GM19351 (cell line): ENCODE data around the gene UNC5B.
"Not testable (repeated sequence)": the region's sequence is repeated elsewhere in the genome, so short reads cannot be mapped to it uniquely, and the experiment has no call there.

ENCODE experiments used
- ATAC-seq: cut with Tn5 transposase; IDR thresholded peaks from one replicate; pipeline ENCODE4 v1.9.1; 2021; ENCODE audit warnings: mild to moderate bottlenecking, moderate library complexity; ENCODE audit not compliant: unreplicated experiment

Gene UNC5B

GRCh38 chr10:71295641-71296040 lies 83.3 kb downstream of the UNC5B start:
- no peak for ATAC-seq

- no peak for ATAC-seq
These were observed 83.7 kb downstream of the UNC5B start for GRCh38 chr10:71296086-71296485.

- ATAC-seq: not testable (repeated sequence)
These were observed 84.4 kb downstream of the UNC5B start for GRCh38 chr10:71296811-71297210.

- ATAC-seq: no peak
These were observed 85.0 kb downstream of the UNC5B start for GRCh38 chr10:71297343-71297742.

- ATAC-seq: no peak
These were observed 86.9 kb downstream of the UNC5B start for GRCh38 chr10:71299071-71299785.

GRCh38 chr10:71300555-71301370 lies 88.4 kb downstream of the UNC5B start:
- ATAC-seq: no peak

- no peak for ATAC-seq
These were observed 89.1 kb downstream of the UNC5B start for GRCh38 chr10:71301371-71301916.

GRCh38 chr10:71302451-71302850 lies 90.1 kb downstream of the UNC5B start:
- ATAC-seq: no peak

GRCh38 chr10:71302874-71303568 lies 90.7 kb downstream of the UNC5B start:
- ATAC-seq: no peak

GRCh38 chr10:71303569-71303907 lies 91.2 kb downstream of the UNC5B start:
- ATAC-seq: no peak

GRCh38 chr10:71304914-71305313 lies 92.5 kb downstream of the UNC5B start:
- no peak for ATAC-seq

GRCh38 chr10:71306979-71307378 lies 94.6 kb downstream of the UNC5B start:
- no peak for ATAC-seq

GRCh38 chr10:71307469-71308085 lies 95.2 kb downstream of the UNC5B start:
- no peak for ATAC-seq

- no peak for ATAC-seq
These were observed 95.9 kb downstream of the UNC5B start for GRCh38 chr10:71308244-71308643.

GRCh38 chr10:71308985-71309384 lies 96.6 kb downstream of the UNC5B start:
- no peak for ATAC-seq

GRCh38 chr10:71309919-71310318 lies 97.5 kb downstream of the UNC5B start:
- ATAC-seq: no peak

GRCh38 chr10:71312220-71312619 lies 99.8 kb downstream of the UNC5B start:
- ATAC-seq: no peak

GRCh38 chr10:71312811-71313789 lies 100.7 kb downstream of the UNC5B start:
- ATAC-seq: no peak

- ATAC-seq: no peak
These were observed 101.8 kb downstream of the UNC5B start for GRCh38 chr10:71314028-71314693.
